ENCODE results near the gene COL4A6.

Gene COL4A6

GRCh38 chrX:108323751-108324150 lies 114.5 kb downstream of the COL4A6 start:
- DNase-seq: no peak

DNA sequence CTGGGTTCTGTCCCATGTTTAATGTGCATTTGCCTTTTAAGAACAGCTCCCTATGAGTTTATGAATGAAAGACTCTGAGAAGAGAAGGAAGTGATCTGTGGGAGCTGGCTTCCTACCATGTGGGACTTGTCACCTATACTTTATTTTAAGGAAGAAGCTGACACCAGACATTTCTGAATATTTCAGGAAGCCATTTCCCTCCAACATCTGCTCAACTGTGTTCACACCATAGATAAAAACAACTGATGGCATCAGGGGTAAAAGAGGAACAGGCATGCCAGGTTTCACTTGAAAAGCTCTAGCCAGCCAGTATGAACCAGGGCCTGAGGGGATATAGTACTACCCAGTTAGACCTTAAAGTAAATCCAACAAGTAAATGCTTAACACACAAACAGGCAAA lies 116.0 kb downstream of the COL4A6 start:
- DNase-seq: no peak

DNA sequence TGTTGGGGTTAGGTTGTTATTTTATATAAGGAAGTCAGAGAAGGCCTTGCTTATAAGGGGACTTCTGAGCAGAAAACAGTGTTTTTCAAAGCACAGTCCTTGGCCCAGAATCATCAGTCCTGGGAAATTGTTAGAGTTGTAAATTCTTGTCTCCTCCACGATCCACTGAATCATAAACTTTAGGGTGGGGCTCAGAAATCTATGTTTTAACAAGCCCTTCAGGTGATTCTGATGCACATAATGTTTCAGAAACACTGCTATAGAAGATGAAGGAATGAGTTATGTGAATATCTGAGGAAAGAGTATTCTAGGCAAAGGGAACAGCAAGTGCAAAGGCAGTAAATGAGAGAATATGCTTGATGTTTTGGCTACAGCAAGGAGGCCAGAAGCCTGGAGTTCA lies 121.8 kb downstream of the COL4A6 start:
- DNase-seq: no peak

GRCh38 chrX:108313669-108314068 lies 124.6 kb downstream of the COL4A6 start:
- no peak for DNase-seq

DNA sequence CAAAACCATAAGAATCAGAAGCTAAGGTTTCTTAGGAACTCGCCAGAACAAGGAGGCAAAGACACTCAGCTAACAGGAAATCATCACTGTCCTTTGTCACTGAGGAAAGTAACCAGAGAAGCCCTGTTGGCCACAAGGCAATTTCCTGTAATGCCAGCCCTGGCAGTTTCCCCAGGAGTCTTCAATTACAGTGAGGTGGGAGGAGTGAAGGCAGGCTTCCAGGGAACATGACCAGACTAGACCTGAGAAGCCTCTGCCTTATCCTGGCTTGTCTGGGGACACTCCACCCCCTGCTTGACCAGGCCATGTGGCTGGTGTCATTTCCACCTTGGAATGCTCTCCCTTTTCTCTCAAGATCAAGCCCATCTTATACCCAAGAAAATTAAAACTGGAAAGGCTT lies 125.3 kb downstream of the COL4A6 start:
- DNase-seq: no peak

GRCh38 chrX:108312011-108312410 lies 126.2 kb downstream of the COL4A6 start:
- no peak for DNase-seq

DNA sequence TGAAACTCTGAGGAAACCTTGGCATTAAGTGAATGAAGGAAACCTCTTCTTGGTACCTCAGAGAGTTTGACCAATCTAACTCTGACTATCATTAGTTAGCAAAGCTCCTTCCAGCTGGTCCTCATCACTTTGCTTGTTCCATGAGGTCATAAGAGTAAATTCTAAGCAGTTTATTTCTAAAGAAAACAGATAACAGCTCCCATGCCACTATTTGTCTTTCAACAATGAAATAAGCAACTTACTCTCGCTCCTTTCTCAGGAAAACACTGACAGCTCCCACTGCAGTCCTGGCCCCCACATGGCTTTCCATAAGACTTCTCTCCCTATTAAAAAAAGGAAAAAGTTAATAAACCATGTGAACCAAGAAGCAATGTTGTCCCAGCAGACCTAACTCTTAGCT lies 127.7 kb downstream of the COL4A6 start:
- DNase-seq: no peak

- no peak for DNase-seq
Measured at GRCh38 chrX:108309144-108309543, 129.1 kb downstream of the COL4A6 start.

GRCh38 chrX:108307132-108308085 lies 130.8 kb downstream of the COL4A6 start:
- no peak for DNase-seq

DNA sequence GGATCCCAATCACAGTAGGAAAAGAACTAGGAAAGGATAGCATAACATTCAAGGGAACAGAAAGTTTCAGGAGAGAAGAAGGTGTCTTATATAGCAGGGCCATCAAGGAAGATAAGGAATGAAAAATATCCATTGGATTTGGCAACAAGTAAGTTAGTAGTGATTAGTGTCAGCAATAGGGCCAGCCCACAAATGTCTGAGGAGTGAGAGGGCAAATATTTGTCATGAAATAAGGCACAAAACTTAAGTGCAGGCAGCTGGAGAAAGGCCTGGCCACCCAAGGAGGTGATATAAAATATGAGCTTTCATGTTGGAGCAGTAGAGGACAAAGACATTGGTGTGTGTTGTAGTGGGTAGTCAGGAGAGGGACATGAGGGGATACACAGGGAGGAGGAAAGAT lies 132.1 kb downstream of the COL4A6 start:
- DNase-seq: no peak

DNA sequence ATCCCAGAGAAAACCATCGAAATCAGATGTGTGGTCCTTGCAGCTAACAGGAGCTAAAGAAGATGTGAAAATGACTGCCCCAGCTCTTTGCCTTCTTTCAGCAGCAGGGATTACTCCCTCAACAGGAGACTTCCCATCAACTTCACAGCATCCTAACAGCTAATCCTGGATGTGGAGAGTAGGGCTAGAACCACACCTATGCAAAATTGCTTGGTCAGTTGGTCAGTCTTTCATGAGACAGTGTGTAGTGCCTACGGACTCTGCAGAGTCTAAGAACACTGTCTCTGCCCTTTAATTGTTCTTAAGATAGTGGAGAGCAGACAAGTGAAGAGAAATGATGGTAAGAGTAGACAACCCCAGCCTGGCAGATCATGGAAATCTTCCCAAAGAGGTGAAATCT lies 133.5 kb downstream of the COL4A6 start:
- DNase-seq: no peak

- no peak for DNase-seq
Measured at GRCh38 chrX:108304210-108304609, 134.0 kb downstream of the COL4A6 start.

- no peak for DNase-seq
Measured at GRCh38 chrX:108303682-108304081, 134.5 kb downstream of the COL4A6 start.

GRCh38 chrX:108299704-108300103 lies 138.5 kb downstream of the COL4A6 start:
- DNase-seq: no peak

- DNase-seq: no peak
Measured at GRCh38 chrX:108299101-108299591, 139.1 kb downstream of the COL4A6 start.

DNA sequence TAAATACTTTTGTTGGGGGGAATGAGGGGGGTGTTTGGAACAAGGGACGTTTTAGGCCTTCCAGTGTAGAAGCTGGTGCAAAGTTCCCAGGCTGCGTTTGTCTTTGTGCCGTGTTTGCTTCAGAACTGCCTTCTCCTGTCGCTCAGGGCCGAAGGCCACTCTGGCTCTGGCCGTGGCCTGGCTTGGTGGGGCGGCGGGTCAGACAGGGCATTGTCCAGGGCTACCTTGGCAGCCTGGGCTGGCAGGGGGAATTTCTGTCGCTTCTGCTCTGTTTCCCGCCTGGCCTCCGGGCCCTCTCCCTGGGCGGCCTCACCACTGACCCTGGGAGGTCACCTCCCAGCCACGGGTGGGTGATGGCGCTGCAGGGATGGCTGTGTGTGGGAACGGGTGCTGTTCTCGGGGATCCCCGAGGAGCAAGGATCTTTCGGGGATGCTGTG lies 140.0 kb downstream of the COL4A6 start:
- no peak for DNase-seq

DNA sequence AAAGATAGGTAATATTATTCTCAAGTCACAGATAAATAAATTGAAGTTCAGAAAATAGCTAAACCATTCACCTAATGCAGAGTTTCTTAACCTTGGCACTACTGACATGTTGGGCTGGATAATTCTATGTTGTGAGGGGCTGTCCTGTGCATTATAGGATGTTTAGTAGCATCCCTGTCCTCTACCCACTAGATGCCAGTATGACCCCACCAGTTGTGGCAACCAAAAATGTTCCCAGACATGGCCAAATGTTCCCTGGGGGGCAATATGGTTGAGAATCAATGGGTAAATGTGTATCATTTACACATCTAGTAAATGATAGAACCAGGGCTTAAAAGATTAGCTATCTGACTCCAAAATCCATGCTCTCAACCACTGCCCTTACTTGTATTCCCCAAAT lies 140.9 kb downstream of the COL4A6 start:
- DNase-seq: no peak

DNA sequence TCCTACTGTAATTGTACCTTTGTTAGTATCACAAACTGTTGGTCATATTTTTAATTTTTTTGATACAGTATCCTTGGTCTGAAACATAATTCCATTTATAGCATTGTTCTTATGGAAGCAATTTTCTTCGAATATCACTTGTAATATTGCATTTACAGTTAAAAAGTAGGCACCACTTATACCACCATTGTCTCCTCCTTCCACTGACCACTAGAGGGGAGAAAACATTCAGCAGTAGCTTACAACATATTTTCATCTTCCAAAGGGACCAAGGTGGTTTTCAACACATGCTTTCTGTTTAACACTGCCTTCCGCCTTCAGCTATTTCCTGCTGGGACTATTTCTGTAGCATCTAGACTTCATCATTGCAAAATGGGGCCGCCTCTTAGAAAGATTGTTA lies 146.2 kb downstream of the COL4A6 start:
- DNase-seq: no peak

DNA sequence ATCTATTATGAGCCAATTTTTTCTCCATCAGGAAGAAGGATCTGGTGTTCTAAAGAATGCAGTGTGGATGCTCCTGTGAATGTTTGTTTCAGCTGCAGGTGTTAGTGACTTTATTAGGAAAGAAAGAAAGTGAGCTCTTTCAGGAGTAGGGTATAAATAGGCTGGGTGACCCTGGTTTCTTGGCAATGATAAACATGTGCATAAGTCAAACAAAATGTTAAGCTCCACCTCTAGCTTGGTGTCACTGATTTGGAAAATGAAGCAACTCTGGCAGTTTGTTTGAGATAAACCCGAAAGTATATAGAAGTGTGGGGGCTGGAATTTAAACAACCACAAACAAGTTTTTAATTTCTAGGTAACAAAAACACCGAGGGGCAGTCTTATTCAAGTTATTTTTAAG lies 152.3 kb downstream of the COL4A6 start:
- no peak for DNase-seq

GRCh38 chrX:108285356-108285755 lies 152.9 kb downstream of the COL4A6 start:
- DNase-seq: no peak

DNA sequence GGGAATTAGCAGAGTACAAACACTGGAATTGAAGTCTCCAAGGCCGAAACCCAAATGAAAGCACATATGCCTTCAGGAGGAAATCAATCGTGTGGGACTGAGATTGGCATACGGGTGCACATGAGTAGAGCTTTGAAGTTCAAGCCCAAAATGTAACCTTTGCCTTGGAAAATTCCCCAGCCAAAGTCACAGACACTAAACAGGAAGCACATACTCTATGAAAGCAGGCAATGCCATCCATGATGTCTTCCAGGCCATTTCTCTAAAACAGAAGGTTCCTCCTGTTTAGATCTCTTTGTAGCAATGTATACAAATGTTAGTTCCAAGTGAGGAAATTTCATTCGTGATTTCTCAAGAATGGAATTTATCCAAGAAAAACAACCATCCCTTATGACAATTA lies 162.5 kb downstream of the COL4A6 start:
- no peak for DNase-seq

DNA sequence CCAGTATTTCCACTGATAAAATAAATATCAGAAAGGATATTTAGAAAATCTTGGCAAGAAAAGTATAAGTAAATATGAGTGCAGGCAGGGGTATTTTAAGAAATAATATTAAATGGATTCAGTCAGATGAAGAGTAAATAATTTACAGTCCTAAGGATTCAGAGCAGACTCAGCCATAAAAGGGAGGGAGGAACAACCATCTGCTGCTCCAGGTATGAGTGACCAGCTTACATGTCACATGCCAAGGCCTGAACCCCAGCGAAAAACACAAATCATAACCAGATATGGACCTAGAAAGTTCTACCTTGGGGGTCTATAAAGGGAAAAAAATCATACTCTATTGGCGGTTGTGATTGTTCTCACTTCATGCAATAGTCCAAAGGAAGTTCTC lies 166.8 kb downstream of the COL4A6 start:
- DNase-seq: no peak

DNA sequence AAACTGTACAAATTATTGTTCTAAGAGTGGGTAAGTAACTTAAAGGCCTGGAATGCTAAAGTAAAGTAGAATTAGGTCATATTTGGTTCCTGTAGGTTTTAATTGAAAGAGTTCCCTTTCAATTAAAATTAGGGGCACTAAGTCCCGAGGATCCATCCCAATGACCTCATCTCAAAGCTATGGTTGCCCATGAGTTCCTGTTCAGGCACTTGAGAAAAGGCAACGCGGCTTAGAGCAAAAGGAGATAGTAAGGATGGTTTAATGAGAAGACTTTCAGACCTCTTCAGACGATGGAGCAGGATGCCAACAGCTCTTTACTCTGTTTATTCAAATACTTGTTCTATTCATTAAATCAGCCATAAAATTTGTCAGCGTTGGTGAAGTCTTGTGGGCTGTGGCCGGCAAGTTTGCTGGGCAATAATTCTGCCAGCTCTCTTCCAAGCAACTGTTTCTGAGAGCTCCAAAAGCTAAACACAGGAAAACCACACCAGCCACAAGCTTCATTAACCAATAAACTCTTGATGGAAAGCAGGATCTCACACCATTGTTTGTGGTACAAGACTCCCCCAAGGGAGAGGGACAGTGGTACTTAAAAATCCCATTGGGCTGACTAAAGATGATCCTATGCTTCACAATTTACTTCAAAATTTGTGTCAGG lies 167.4 kb downstream of the COL4A6 start:
- DNase-seq: no peak

DNA sequence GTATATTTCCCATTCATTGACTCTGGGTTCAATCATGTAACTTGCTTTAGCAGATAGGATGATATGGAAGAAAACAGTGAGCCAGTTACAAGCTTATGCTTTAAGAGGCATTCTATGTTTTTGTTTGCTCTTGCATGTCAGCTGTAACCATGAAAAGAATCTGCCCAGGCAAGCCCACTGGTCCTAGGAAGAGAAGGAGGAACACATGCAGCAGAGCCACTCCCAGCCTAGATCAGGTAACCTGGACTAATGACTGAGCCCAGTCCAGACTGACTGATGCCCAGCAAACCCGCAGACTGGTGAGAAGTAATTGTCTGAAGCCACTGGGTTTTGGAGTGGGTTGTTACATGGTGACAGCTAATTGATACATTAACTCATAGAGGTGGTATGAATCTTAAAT lies 167.9 kb downstream of the COL4A6 start:
- no peak for DNase-seq
